Mammary epithelial cell (primary cell): ENCODE measurements around the gene CIC.
A peak's percentile ranks its signal among the peaks of the same experiment; 100 is the strongest.

Source experiments
- CTCF ChIP-seq, 2 donors: IDR thresholded peaks in 1 of 2; conservative IDR thresholded peaks in 1 of 2; 2 replicates each; pipeline ENCODE4 v1.5.1; 2011 to 2012; ENCODE audit warnings: inconsistent platforms in 2 of 2, low read length in 2 of 2, mild to moderate bottlenecking in 2 of 2, control low read depth in 1 of 2, low read depth in 1 of 2; ENCODE audit not compliant: insufficient read depth in 1 of 2; ENCODE audit errors: extremely low read depth in 1 of 2
- EZH2 ChIP-seq: IDR thresholded peaks from 2 replicates; pipeline ENCODE4 v1.6.1; 2012; ENCODE audit warnings: low read length, inconsistent platforms, borderline replicate concordance

DNA sequence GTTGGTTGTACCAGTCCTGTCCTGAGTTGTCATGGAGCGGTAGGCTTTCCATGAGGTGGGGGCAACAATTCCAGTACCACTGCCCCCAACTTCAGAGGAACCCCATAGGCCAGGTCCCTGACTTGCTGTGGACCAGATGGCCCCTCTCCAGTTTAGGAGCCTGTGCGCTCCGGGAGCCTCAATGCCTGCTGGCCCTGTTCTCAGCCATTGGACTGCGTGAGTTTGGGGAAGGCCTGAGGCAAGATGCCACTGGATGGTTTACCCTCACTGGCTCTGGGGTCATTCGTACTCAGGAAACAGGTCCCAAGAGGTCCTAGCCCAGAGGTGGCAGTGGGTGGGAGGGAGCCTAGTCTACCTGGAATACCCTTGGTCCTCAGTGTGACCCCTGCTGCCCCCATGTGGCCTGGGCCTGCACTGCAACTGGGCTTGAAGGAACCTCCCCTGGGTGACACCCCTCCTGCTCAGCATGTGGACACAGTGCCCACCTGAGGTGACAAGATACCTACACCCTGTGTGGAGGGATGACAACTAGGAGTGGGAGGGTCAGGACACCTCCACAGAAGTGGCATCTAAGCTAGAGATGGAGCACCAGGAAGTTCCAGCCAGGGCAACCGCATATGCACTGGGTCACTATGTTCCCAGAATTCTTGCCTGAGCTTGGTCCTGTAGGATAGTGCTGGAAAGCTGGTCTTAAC lies 26.9 kb downstream of the CIC start:
- TF ChIP-seq CTCF (conservative IDR thresholded peaks at IDR 0.05 in 1 of 2, IDR thresholded peaks at IDR 0.05 in 1 of 2; ENCODE audit: extremely low read depth in 1 of 2, insufficient read depth in 1 of 2, low read depth in 1 of 2, low read length in 2 of 2) (peak; percentile 88 to 95), EZH2 (no peak)
